ENCODE data around the gene LONP1.
A peak's percentile ranks its signal among the peaks of the same experiment; 100 is the strongest.
"Not testable (repeated sequence)": the region's sequence is repeated elsewhere in the genome, so short reads cannot be mapped to it uniquely, and the experiment has no call there.

LONP1 gene, protein sequence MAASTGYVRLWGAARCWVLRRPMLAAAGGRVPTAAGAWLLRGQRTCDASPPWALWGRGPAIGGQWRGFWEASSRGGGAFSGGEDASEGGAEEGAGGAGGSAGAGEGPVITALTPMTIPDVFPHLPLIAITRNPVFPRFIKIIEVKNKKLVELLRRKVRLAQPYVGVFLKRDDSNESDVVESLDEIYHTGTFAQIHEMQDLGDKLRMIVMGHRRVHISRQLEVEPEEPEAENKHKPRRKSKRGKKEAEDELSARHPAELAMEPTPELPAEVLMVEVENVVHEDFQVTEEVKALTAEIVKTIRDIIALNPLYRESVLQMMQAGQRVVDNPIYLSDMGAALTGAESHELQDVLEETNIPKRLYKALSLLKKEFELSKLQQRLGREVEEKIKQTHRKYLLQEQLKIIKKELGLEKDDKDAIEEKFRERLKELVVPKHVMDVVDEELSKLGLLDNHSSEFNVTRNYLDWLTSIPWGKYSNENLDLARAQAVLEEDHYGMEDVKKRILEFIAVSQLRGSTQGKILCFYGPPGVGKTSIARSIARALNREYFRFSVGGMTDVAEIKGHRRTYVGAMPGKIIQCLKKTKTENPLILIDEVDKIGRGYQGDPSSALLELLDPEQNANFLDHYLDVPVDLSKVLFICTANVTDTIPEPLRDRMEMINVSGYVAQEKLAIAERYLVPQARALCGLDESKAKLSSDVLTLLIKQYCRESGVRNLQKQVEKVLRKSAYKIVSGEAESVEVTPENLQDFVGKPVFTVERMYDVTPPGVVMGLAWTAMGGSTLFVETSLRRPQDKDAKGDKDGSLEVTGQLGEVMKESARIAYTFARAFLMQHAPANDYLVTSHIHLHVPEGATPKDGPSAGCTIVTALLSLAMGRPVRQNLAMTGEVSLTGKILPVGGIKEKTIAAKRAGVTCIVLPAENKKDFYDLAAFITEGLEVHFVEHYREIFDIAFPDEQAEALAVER

DNA sequence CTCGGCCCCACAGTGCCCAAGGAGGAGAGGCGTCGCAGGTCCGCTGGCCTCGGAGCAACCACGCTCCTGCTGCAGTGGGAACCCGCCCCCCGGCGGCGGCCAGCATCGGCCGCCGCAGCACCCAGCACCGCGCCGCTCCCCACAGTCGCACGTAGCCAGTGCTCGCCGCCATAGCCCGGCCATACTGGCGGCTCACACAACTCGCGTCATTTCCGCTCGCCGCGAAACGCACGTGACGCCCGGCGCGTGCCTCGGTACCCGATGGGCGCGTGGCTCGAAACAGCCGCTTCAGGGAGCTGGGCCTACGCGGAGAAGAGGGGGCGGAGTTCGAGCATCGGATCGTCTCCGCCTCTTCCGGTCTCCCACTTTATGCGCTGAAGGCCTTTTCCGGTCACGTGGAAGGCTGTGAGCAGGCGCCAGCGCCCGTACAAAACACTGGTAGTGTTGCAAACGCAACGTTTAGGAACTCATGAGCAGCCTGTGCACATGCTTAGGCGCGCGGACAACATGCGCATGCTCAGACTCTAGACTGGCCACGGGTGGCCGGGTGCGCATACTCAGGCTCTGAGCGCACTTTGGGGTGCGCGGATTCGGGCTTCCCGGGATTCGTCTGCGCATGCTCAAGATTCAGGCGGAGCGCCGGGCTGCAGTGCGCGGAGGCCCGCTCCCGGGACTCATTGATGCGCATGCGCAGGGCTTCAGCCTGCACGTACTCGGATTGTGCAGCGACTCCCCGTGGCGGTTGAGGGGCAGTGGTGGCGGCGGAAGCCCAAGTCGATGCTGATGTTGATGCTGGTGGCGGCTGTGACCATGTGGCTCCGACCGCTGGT lies at the start of gene LONP1, which contains the start of gene CATSPERD:
Gene LONP1, minus strand, starts transcription at position 186 of the 830 bp plus-strand sequence. Its CDS starts 14 bp downstream, at position 172.
Gene CATSPERD, plus strand, starts transcription at position 677 of the 830 bp plus-strand sequence. Its CDS starts 101 bp downstream, at position 778.
- Histone ChIP-seq H3K27ac (peak within 1 kb of the TSS; percentile 85 to 99 (median 95)), H3K4me2 (peak within 1 kb of the TSS; percentile 89 to 99 (median 97)), H3K9me3 (replicated peaks in 1 of 11) (no peaks in the 10 kb centered on the region), H4K20me1 (peaks cover 13 to 43% (median 40%) of the 10 kb centered on the region in 11 experiments; a peak in 20 of 22 replicates), H3K9ac (peak within 1 kb of the TSS; percentile 92 to 99 (median 96)), H3K27me3 (no peaks in the 10 kb centered on the region), H3K4me1 (peaks cover 20 to 35% (median 28%) of the 10 kb centered on the region in 10 experiments), H3K36me3 (peaks cover 3 to 30% (median 19%) of the 10 kb centered on the region in 11 experiments; a peak in 20 of 22 replicates), H3K4me3 (peak within 1 kb of the TSS; percentile 79 to 100 (median 94))
- no peak for TF ChIP-seq Cebpa-rat (IDR thresholded peaks at IDR 0.05)

DNA sequence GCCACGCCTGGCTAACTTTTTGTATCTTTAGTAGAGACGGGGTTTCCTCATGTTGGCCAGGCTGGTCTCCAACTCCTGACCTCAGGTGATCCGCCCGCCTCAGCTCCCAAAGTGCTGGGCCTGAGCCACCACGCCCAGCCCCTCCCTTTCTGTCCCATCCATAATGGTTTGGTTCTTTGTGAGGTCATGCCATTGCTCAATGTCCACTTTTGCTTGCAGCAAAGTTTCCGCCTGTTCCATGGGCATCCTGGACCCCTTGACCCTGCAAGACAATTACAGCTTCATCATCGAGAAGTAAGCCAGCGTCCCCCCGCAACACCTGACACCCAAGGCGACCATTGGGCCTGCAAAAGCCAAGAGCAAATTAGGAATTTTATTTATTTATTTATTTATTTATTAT lies 48.0 kb upstream of the LONP1 start:
- no peak overlapping the region for H3K4me3 ChIP-seq
- H3K27me3 ChIP-seq, result no peaks in the 10 kb centered on the region
- H3K9ac ChIP-seq, result no peak overlapping the region
- H3K36me3 ChIP-seq, result no peaks in the 10 kb centered on the region
- no peak overlapping the region for H3K27ac ChIP-seq
- H3K4me1 ChIP-seq, result peaks cover 0 to 49% (median 25%) of the 10 kb centered on the region in 10 experiments; a peak in 14 of 20 replicates
- peaks cover 0 to 6% (median 0%) of the 10 kb centered on the region in 11 experiments; a peak in 2 of 22 replicates for H3K9me3 ChIP-seq (replicated peaks in 1 of 11)
- H4K20me1 ChIP-seq, result no peaks in the 10 kb centered on the region; a peak in 1 of 22 replicates
- TF ChIP-seq Cebpa-rat (IDR thresholded peaks at IDR 0.05), result no peak
- peak overlapping the region in 8 of 11 experiments; percentile 17 to 41 (median 32); a peak in 12 of 22 replicates for H3K4me2 ChIP-seq

DNA sequence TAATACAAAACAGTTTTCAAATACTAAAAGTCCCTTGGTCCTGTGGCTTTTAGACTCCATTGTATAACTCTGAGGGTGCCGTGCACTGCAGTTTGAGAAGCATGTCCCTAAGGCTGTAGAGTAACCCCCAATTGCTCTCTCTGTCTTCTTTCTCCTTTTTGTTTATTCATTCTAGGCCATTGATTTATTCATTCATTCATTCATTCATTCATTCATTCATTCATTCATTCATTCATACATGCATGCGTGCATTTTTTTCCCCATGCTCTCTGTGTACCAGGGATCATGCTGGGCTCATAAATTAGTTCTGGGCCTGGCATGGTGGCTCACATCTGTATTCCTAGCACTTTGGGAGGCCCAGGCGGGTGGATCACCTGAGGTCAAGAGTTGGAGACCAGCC lies 45.3 kb upstream of the LONP1 start:
- TF ChIP-seq Cebpa-rat (IDR thresholded peaks at IDR 0.05), result no peak
- Histone ChIP-seq H3K4me1 (peaks cover 0 to 37% (median 25%) of the 10 kb centered on the region in 10 experiments; a peak in 14 of 20 replicates), H3K4me2 (no peak overlapping the region), H3K27me3 (no peaks in the 10 kb centered on the region), H4K20me1 (no peaks in the 10 kb centered on the region), H3K9ac (no peak overlapping the region), H3K4me3 (no peak overlapping the region), H3K27ac (no peak overlapping the region), H3K9me3 (replicated peaks in 1 of 11) (peaks cover 0 to 9% (median 0%) of the 10 kb centered on the region in 11 experiments; a peak in 2 of 22 replicates), H3K36me3 (no peaks in the 10 kb centered on the region)

DNA sequence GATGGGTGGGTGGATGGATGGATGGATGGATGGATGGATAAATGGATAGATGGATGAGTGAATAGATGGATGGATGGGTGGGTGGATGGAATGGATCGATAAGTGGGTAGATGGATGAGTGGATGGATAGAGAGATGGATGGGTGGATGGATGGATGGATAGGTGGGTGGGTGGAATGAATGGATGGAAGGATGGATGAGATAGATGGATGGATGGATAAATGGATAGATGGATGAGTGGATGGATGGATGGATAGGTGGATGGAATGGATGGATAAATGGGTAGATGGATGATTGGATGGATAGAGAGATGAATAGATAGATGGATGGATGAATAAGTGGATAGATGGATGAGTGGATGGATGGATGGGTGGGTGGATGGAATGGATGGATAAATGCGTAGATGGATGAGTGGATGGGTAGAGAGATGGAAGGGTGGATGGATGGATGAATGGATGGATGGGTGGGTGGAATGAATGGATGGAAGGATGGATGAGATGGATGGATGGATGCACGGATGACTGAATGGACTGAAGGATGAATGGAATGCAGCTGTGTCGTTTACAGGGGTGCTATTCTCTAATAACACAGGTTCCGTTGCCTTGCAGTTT lies 42.8 kb upstream of the LONP1 start:
- H3K4me1 ChIP-seq, result peaks cover 0 to 23% (median 12%) of the 10 kb centered on the region in 10 experiments; a peak in 15 of 20 replicates
- H3K4me2 ChIP-seq, result no peak overlapping the region
- H3K9ac ChIP-seq, result no peak overlapping the region
- H3K9me3 ChIP-seq (replicated peaks in 1 of 11), result peaks cover 0 to 9% (median 0%) of the 10 kb centered on the region in 11 experiments; a peak in 2 of 22 replicates
- no peak for TF ChIP-seq Cebpa-rat (IDR thresholded peaks at IDR 0.05)
- no peaks in the 10 kb centered on the region for H3K27me3 ChIP-seq
- H3K4me3 ChIP-seq, result no peak overlapping the region
- H3K36me3 ChIP-seq, result no peaks in the 10 kb centered on the region
- H3K27ac ChIP-seq, result no peak overlapping the region
- H4K20me1 ChIP-seq, result no peaks in the 10 kb centered on the region

DNA sequence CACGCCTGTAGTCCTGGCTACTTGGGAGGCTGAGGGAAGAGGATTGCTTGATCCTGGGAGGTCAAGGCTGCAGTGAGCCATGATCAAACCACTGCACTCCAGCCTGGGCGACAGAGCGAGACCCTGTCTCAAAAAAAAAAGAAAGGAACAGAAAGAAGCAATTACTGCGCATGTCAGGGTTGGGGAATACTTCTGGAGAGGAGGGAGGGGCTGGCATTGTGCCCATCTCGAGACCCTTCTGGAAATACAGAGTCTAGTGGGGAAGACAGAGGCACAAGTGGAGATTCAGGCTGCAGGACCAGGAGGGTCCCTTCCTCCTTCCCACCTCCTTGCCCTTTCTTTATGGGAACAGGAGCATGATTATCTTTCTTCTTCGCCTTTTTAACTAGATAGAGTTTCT lies 33.8 kb upstream of the LONP1 start:
- no peak for TF ChIP-seq Cebpa-rat (IDR thresholded peaks at IDR 0.05)
- no peak overlapping the region for H3K27ac ChIP-seq
- peaks cover 0 to 10% (median 8%) of the 10 kb centered on the region in 10 experiments; a peak in 14 of 20 replicates for H3K4me1 ChIP-seq
- no peak overlapping the region for H3K4me3 ChIP-seq
- no peak overlapping the region for H3K4me2 ChIP-seq
- H3K27me3 ChIP-seq, result no peaks in the 10 kb centered on the region
- H3K36me3 ChIP-seq, result no peaks in the 10 kb centered on the region
- no peak overlapping the region for H3K9ac ChIP-seq
- H4K20me1 ChIP-seq, result no peaks in the 10 kb centered on the region
- no peaks in the 10 kb centered on the region for H3K9me3 ChIP-seq (replicated peaks in 1 of 11)

DNA sequence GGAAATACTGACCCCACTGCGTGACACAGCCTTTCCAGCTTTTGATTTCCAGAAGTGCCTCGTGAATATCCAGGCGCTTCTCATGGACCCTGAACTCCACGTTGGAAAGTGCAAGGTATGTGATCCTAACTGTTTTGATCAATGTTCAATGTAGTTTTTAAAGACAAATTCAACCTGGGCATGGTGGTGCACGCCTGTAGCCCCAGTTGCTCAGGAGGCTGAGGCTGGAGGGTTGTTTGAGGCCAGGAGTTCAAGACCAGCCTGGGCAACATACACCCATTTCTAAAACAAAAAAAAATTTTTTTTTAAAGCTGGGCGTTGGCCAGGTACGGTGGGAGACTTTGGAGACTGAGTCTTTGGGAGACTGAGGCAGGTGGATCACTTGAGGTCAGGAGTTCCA lies 31.8 kb upstream of the LONP1 start:
- Histone ChIP-seq H3K9ac (no peak overlapping the region), H3K4me3 (no peak overlapping the region), H3K4me1 (no peaks in the 10 kb centered on the region), H3K27ac (no peak overlapping the region), H4K20me1 (no peaks in the 10 kb centered on the region), H3K9me3 (replicated peaks in 1 of 11) (no peaks in the 10 kb centered on the region), H3K4me2 (no peak overlapping the region), H3K36me3 (no peaks in the 10 kb centered on the region), H3K27me3 (no peaks in the 10 kb centered on the region)
- no peak for TF ChIP-seq Cebpa-rat (IDR thresholded peaks at IDR 0.05)

DNA sequence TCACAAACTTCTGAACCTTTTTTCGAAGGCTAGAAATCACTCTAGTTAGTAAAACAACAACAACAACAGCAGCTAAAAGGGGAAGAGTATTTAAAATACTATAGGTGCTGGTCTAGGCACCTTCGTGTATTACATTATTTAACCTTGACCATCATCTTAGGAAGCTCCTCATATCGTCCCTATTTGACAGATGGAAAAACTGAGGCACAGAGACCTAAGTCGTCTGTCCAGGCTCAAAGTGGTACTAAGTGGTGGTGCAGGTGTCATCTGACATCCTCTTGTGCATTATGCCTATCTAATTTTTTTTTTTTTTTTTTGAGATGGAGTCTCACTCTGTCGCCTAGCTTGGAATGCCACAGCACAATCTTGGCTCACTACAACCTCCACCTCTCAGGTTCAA lies 29.6 kb upstream of the LONP1 start:
- Histone ChIP-seq H3K4me3 (no peak overlapping the region), H4K20me1 (no peaks in the 10 kb centered on the region), H3K4me2 (no peak overlapping the region), H3K27me3 (no peaks in the 10 kb centered on the region), H3K4me1 (no peaks in the 10 kb centered on the region), H3K9me3 (replicated peaks in 1 of 11) (no peaks in the 10 kb centered on the region), H3K36me3 (no peaks in the 10 kb centered on the region), H3K27ac (no peak overlapping the region), H3K9ac (no peak overlapping the region)
- no peak for TF ChIP-seq Cebpa-rat (IDR thresholded peaks at IDR 0.05)

DNA sequence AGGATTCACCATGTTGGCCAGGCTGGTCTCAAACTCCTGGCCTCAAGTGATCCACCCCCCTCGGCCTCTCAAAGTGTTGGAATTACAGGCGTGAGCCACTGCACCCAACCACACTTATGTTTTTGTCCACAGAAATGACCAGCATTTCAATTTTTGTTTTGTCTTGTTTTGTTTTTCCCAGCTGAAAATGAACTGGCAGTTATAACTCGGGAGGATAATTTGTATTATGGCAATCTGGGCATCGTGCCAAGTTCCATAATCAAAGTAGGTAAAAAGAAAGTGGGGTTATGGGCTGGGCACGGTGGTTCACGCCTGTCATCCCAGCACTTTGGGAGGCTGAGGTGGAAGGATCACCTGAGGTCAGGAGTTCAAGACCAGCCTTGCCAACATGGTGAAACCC lies 29.0 kb upstream of the LONP1 start:
- H3K4me3 ChIP-seq; H3K36me3 ChIP-seq; H3K9me3 ChIP-seq (replicated peaks in 1 of 11); H4K20me1 ChIP-seq; H3K27ac ChIP-seq; H3K27me3 ChIP-seq; H3K9ac ChIP-seq; H3K4me2 ChIP-seq; H3K4me1 ChIP-seq: not testable (repeated sequence)

DNA sequence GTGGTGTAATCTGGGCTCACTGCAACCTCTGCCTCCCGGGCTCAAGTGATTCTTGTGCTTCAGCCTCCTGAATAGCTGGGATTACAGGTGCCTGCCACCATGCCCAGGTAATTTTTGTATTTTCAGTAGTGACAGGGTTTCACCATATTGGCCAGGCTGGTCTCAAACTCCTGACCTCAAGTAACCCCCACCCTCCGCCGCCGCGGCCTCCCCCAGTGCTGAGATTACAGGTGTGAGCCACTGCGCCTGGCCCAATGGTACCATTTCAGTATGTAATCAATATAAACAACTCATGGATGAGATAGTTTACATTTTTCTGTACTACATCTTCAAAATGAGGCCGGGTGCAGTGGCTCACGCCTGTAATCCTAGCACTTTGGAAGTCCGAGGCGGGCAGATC lies 25.1 kb upstream of the LONP1 start:
- H3K27me3 ChIP-seq; H3K36me3 ChIP-seq; H3K4me3 ChIP-seq; H3K9ac ChIP-seq; H3K4me2 ChIP-seq; H3K9me3 ChIP-seq (replicated peaks in 1 of 11); H3K27ac ChIP-seq; H4K20me1 ChIP-seq; H3K4me1 ChIP-seq: not testable (repeated sequence)

All from BLaER1 treated with 17β-estradiol and CSF1 and Interleukin-3, amounts not matched to agents 10 nM and 100 nM (cell line).